ENCODE data around the gene SLC49A3.

DNA sequence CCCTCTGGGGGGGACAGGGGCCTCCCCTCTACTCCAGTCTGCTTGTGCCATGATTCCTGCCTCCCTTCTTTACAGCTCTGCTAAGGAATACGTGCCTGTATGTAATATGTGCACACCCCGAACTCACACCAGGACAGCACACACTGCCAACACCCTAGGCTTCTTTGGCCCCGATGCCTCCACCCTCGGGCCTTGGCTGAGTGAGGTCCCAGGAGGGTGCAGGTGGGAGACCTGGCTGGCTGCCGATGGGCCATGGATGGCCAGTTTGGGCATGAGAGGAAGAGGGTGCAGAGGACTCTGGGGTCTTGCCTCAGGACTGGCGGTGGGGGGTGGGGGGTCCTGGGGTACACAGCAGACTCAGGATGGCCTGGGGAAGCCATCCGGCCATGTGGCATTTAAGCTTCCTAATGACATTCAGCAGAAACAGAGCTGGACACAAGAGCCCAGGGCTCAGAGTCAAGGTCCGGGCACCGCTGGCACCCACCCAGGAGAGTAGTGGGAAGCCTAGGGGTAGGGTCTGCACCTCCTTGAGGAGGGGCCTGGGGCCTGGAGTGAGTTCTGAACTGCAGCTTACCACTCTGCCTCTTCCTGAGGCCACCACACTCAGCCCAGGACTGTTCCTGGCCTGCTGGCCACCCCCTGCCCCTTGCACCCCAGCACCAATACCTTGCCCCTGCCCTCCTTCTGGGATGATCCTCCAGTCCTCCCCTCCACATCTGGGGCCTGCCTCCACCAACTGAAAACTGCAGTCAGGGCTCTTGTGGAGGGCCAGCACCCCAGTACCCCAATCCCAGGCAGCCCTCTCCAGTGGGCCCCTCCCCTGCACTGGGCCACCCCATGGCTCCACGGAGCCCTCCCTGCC, 14.6 kb upstream of the SLC49A3 start:
- TF ChIP-seq, protein P1, sequence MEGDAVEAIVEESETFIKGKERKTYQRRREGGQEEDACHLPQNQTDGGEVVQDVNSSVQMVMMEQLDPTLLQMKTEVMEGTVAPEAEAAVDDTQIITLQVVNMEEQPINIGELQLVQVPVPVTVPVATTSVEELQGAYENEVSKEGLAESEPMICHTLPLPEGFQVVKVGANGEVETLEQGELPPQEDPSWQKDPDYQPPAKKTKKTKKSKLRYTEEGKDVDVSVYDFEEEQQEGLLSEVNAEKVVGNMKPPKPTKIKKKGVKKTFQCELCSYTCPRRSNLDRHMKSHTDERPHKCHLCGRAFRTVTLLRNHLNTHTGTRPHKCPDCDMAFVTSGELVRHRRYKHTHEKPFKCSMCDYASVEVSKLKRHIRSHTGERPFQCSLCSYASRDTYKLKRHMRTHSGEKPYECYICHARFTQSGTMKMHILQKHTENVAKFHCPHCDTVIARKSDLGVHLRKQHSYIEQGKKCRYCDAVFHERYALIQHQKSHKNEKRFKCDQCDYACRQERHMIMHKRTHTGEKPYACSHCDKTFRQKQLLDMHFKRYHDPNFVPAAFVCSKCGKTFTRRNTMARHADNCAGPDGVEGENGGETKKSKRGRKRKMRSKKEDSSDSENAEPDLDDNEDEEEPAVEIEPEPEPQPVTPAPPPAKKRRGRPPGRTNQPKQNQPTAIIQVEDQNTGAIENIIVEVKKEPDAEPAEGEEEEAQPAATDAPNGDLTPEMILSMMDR (IDR thresholded peaks at IDR 0.05): no peak
- TF ChIP-seq POLR2A (IDR thresholded peaks at IDR 0.05): no peak

Data from breast epithelium (tissue), 3 donors.